SU-DHL-6 (cell line): ENCODE results near the gene XYLT2.

Experiments used
- H2AFZ ChIP-seq: fragments of 200-600 bp; sonication (generic); 2 replicates; pipeline ENCODE4 v1.6.1; 2014; ENCODE audit warnings: low read depth, mild to moderate bottlenecking, moderate library complexity, mixed read lengths, antibody characterized with exemption, low read length; ENCODE audit not compliant: severe bottlenecking
- H3F3A ChIP-seq: fragments of 200-600 bp; shearing (Covaris generic); 2 replicates; pipeline ENCODE4 v1.6.0; 2016; ENCODE audit warnings: antibody characterized with exemption, mild to moderate bottlenecking; ENCODE audit not compliant: insufficient read depth
- H3K27ac ChIP-seq: fragments of 200-600 bp; sonication (generic); 2 replicates; pipeline ENCODE4 v1.5.1; 2016; ENCODE audit warnings: low read depth, mild to moderate bottlenecking, low read length, moderate library complexity, mixed read lengths
- H3K27me3 ChIP-seq: fragments of 200-600 bp; sonication (generic), shearing (Covaris generic); 2 replicates; pipeline ENCODE4 v1.6.0; 2014; ENCODE audit warnings: mild to moderate bottlenecking, low read length
- H3K36me3 ChIP-seq: fragments of 200-600 bp; sonication (generic); 2 replicates; pipeline ENCODE4 v1.6.1; 2014; ENCODE audit warnings: mild to moderate bottlenecking, low read length, mixed read lengths
- H3K4me2 ChIP-seq: fragments of 300-600, 200-600 bp; shearing (Covaris generic), sonication (generic); 2 replicates; pipeline ENCODE4 v1.6.0; 2014; ENCODE audit warnings: low read length, low read depth, mild to moderate bottlenecking; ENCODE audit not compliant: poor library complexity, severe bottlenecking
- H3K4me3 ChIP-seq: fragments of 200-600 bp; sonication (generic); 2 replicates; pipeline ENCODE4 v1.5.1; 2014; ENCODE audit warnings: antibody characterized with exemption, low read length, mild to moderate bottlenecking, mixed read lengths; ENCODE audit not compliant: insufficient read depth, poor library complexity, severe bottlenecking
- H3K79me2 ChIP-seq: fragments of 200-600 bp; sonication (generic); 2 replicates; pipeline ENCODE4 v1.6.1; 2014; ENCODE audit warnings: mild to moderate bottlenecking, low read length, moderate library complexity; ENCODE audit not compliant: insufficient read depth
- H3K9ac ChIP-seq: fragments of 200-600 bp; sonication (generic); 2 replicates; pipeline ENCODE4 v1.7.0; 2014; ENCODE audit warnings: mild to moderate bottlenecking, low read length
- H3K9me2 ChIP-seq: fragments of 200-600 bp; sonication (generic); replicated peaks from 2 replicates; pipeline ENCODE4 v1.6.1; 2014; ENCODE audit warnings: low read length; ENCODE audit not compliant: insufficient read depth
- H3K9me3 ChIP-seq: fragments of 200-600 bp; sonication (generic); 2 replicates; pipeline ENCODE4 v1.6.1; 2014; ENCODE audit warnings: low read length, mixed read lengths; ENCODE audit not compliant: insufficient read depth
- H4K20me1 ChIP-seq: fragments of 200-600 bp; sonication (generic); 2 replicates; pipeline ENCODE4 v1.6.1; 2014; ENCODE audit warnings: low read depth, mild to moderate bottlenecking, antibody characterized with exemption, low read length, moderate library complexity, mixed read lengths
- CTCF ChIP-seq: fragments of 200-600 bp; sonication (generic); IDR thresholded peaks from one replicate; pipeline ENCODE4 v1.5.1; 2017; ENCODE audit warnings: antibody characterized with exemption, mild to moderate bottlenecking, low read length, moderate library complexity; ENCODE audit not compliant: insufficient read depth, poor library complexity, severe bottlenecking
- EZH2phosphoT487 ChIP-seq: fragments of 200-600 bp; sonication (generic), shearing (Covaris generic); conservative IDR thresholded peaks from 2 replicates; pipeline ENCODE4 v1.6.1; 2018; ENCODE audit warnings: mild to moderate bottlenecking, antibody characterized with exemption, low read length, moderate library complexity, mixed read lengths

XYLT2 gene

GRCh38 chr17:50322271-50322670, 23.7 kb upstream of the XYLT2 start:
- Histone ChIP-seq H3K36me3 (no peaks in the 10 kb centered on the region), H4K20me1 (no peaks in the 10 kb centered on the region), H3F3A (no peaks in the 10 kb centered on the region), H3K4me2 (no peak overlapping the region), H3K9ac (no peak overlapping the region), H3K9me3 (no peaks in the 10 kb centered on the region), H2AFZ (no peak overlapping the region), H3K27ac (no peak overlapping the region), H3K79me2 (no peaks in the 10 kb centered on the region), H3K4me3 (no peak overlapping the region), H3K27me3 (no peaks in the 10 kb centered on the region), H3K9me2 (no peaks in the 10 kb centered on the region)
- TF ChIP-seq CTCF (no peak), EZH2phosphoT487 (no peak)

- no peak overlapping the region for H2AFZ ChIP-seq
- H3K27ac ChIP-seq: no peak overlapping the region
- no peaks in the 10 kb centered on the region for H3F3A ChIP-seq
- H4K20me1 ChIP-seq: no peaks in the 10 kb centered on the region
- no peak for TF ChIP-seq EZH2phosphoT487
- no peak for TF ChIP-seq CTCF
- no peaks in the 10 kb centered on the region for H3K9me2 ChIP-seq
- H3K4me2 ChIP-seq: no peak overlapping the region
- H3K36me3 ChIP-seq: no peaks in the 10 kb centered on the region
- no peak overlapping the region for H3K4me3 ChIP-seq
- no peaks in the 10 kb centered on the region for H3K27me3 ChIP-seq
- no peaks in the 10 kb centered on the region for H3K9me3 ChIP-seq
- no peak overlapping the region for H3K9ac ChIP-seq
- no peaks in the 10 kb centered on the region for H3K79me2 ChIP-seq
Observed at GRCh38 chr17:50323060-50323459, 22.9 kb upstream of the XYLT2 start.

- H3K9me2 ChIP-seq: no peaks in the 10 kb centered on the region
- no peaks in the 10 kb centered on the region for H3K9me3 ChIP-seq
- no peaks in the 10 kb centered on the region for H3K36me3 ChIP-seq
- no peak overlapping the region for H3K4me2 ChIP-seq
- no peaks in the 10 kb centered on the region for H3K27me3 ChIP-seq
- H3K79me2 ChIP-seq: no peaks in the 10 kb centered on the region
- H3F3A ChIP-seq: no peaks in the 10 kb centered on the region
- H3K27ac ChIP-seq: no peak overlapping the region
- TF ChIP-seq CTCF (no peak), EZH2phosphoT487 (no peak)
- H4K20me1 ChIP-seq: no peaks in the 10 kb centered on the region
- H2AFZ ChIP-seq: no peak overlapping the region
- H3K9ac ChIP-seq: no peak overlapping the region
- no peak overlapping the region for H3K4me3 ChIP-seq
Observed at GRCh38 chr17:50325906-50326305, 20.0 kb upstream of the XYLT2 start.
